Prostate gland (tissue), 2 donors: ENCODE data around the gene CTIF.

ENCODE experiments used
- POLR2A ChIP-seq: fragments of 450-650 bp; IDR thresholded peaks from one replicate; pipeline ENCODE4 v1.6.1; 2016; ENCODE audit warnings: antibody characterized with exemption, mild to moderate bottlenecking
- TF ChIP-seq, protein P1 (sequence below), 4 experiments: fragments of 200-600 bp in 2 of 4; fragments of 450-650 bp in 2 of 4; sonication (generic) in 2 of 4; IDR thresholded peaks; 1 replicate in 3 of 4; 2 replicates in 1 of 4; pipeline ENCODE4 v1.5.1; 2016 to 2019; ENCODE audit warnings: antibody characterized with exemption in 4 of 4, mild to moderate bottlenecking in 2 of 4, moderate library complexity in 2 of 4

DNA sequence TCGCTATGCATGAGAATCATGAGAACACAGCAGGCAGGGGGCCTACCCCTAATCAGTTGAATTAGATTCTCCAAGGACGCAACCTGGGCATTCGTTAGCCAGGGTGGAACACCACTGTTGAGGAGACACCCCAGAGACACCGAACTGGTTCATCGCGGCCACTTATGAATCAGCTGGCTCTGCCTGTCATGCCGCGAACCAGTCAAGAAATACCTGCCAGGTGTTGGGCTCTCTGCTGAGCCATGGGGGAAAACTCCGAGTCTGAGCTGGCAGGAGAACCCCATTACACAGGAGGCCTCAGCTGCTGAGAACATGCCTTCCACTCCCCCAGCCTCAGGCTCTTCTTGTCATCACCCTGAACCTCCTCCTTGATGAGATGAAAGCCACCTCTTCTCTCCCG, 227.7 kb downstream of the CTIF start:
- TF ChIP-seq, protein P1, sequence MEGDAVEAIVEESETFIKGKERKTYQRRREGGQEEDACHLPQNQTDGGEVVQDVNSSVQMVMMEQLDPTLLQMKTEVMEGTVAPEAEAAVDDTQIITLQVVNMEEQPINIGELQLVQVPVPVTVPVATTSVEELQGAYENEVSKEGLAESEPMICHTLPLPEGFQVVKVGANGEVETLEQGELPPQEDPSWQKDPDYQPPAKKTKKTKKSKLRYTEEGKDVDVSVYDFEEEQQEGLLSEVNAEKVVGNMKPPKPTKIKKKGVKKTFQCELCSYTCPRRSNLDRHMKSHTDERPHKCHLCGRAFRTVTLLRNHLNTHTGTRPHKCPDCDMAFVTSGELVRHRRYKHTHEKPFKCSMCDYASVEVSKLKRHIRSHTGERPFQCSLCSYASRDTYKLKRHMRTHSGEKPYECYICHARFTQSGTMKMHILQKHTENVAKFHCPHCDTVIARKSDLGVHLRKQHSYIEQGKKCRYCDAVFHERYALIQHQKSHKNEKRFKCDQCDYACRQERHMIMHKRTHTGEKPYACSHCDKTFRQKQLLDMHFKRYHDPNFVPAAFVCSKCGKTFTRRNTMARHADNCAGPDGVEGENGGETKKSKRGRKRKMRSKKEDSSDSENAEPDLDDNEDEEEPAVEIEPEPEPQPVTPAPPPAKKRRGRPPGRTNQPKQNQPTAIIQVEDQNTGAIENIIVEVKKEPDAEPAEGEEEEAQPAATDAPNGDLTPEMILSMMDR (IDR thresholded peaks at IDR 0.05): no peak
- TF ChIP-seq POLR2A: no peak
